ENCODE data around the gene ATG7.
"Not testable (repeated sequence)": the region's sequence is repeated elsewhere in the genome, so short reads cannot be mapped to it uniquely, and the experiment has no call there.

Gene ATG7

DNA sequence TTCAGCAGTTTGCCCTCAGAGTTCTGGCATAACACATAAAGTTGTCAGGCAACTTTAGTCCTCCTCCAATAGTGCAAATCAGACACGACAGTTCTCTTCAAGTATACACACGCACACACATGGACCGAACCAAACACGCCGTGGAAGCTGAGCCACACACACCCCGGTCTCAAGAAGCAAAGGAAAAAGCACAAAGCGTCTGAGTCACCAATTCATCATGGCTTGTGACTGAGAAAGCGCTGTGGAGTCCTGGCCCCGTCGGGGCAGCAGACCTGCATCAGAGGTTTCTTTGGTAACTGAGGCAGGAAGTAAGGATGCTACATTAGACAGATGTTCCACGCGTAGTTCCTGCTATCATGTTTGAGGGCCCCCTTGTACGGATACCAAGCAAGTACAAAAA lies 285.8 kb downstream of the ATG7 start:
- no peak for DNase-seq

DNA sequence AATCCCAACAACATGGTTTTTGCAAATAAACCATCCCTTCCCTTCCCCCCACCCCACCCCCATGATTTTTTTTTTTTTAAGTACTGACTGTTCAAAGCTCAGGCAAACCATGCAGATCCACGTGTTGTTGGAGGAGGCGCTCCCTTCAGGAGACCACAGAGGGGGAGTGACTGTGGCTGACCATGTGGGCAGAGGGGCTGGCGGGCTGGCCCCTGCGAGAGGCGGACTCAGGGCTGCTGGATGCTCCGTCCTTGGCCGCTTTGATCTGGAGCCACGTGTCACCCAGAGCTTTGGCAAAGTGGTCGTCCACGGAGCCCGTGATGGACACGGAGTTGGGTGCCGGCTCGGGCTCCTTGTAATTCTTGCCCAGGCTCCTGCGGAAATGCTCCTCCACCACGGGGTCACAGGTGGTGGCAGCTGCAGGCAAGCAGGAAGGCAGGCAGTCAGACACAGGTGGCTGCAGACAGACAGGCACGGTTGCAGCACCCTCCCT lies 286.3 kb downstream of the ATG7 start:
- DNase-seq = no peak

DNA sequence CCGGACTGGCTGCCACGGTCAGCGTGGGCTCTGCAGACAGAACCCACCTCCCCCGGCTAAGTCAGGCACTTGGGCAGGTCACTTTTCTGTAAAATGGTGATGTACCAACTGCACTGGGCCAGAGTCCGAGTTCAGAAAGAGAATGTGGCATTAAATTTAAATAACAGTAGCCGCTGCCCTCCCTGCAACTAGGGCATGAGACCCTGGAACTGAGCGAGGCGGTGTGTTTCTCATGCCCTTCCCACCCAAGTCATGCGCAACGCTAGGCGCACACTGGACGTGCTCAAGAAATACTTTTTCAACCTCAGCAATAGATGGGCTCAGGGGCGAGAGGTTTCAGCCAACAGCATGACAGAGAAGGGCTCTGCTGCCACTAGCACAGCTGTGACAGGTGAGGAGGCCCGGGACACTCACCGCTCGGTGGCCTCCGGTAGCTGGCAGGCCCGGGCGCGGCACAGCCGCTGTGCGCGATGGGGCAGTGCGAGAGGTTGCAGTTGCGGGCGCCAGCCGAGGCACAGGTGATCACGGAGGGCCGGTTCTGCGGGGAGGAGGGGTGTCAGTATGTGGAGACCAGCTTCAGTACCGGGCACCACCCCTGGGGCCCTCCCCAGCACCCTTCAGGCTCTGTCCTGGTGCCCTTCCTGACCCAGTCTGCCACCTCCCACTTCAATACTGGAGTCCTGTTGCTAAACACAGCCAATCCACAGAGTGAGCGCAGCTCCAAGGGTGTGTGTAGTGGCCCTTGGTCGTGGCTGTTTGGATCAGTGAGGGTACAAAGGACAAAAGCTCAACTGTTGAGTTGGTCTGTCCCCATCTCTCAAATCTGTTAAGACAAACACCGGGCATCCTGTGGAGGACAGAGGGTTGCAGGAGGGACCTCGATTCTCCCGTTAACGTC lies 287.0 kb downstream of the ATG7 start:
- DNase-seq = no peak

DNA sequence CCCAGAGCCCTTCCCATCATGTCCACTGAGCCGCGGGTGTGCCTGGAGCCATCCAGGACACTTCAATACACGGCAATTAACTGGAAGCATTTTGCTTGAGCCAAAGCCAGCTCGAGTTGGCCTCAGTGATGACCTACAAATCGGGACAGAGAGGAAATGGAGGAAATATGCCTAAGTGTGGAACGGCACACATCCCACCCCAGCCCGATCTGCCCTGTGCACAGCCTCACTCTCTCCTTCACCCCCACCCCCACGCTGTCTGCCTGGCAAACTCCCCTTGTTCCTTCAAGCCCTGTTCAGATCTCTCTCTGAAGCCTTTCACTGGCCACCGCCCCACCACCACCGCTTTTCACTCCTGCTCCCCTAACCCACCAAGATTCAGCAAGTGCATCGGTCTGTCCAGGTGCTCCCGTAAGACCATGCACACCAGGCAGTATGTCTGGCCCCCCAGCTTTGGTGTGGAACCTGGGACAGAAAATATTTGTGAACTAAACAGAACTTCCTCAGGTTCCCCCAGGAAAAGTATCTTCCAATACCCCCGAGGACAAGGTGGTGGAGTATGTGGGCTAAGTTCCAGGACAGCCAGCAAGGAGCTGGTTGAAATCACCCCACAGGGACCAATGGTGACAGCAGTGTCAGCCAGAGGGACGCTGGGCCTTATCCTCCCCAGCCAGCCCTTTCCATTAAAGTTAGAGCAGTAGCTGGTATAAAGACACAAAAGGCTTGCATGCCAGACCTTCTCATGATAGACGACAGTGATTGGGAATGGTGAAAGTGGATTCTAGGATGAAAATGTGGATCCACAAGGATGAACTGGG lies 287.8 kb downstream of the ATG7 start:
- DNase-seq = no peak

DNA sequence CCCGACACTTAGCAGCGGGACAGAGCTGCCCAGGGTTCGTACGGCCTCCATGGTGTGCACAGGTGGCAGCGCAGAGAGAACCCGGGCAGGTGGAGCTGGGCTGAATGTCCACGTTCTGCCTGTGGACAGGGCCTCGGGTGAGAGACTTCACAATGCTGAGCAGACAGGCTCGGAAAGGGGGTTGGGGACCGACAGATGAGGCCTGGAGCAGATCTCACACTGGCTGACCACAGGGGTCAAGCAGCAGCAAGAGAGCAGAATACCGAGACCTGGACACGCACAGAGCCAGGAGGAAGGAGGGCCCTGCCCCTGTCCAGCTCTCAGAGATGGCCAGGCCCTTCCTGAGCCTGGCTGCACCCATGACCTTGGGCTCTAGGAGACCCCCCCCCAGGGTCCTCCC lies 288.5 kb downstream of the ATG7 start:
- DNase-seq = no peak

DNA sequence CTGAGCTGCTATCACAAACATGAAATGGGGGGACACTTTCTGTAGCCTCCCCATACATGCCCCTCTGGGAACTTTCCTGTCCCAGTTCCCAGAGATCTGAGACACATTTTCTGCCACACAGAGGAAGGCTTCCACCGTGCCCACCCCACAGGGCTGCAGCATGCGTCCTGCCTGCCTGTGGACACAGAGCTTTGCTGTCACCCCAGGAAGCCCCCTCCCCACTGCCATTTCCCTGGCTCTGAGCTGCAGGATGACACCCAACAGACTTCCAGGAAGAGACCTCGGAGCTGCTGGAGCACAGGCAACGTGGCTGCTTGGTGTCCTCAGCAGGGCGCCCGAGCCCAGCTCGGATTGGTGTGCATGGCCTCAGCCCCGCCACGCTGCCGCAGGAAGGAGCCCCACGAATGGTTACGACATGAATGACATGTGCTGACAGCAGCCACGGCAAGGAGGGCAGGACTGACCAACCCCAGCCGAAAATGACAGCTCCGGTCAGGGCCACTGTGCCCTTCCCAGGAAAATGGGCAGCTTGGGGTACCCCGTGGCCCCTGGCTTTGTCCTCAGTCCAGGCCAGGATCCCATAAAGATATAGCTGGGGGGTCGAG lies 290.2 kb downstream of the ATG7 start:
- no peak for DNase-seq

DNA sequence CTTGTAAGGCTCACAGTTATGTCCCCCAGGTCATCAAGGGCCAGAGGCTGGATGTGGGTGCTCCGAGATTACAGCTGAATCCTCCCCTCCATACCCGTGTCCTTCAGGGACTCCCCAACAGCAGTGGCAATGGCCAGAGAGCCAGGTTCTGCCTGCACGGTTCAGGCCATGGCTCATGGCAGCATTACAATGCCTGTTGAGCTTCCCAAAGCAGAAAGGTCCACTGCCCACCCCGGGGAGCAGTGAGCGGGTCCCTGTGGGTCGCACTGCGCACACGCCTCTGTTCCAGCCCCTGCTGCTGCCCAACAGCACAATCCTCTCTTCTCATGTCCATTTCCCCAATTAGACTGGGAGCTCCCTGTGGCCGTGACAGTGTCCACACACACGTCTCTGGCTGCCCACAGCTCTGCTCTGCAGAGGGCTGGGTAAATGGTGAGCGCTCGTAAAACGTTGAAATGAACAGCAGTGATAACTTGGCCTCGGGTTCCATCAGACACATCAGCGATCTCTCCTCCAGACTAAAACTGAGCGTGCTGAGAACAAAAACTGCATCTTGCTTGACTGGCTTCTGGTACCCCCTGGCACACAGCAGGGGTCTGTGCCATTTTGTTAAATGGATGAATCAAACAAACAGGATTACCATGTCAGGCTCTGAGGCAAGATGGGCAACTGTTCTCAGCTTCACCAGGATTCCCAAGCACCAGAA lies 291.1 kb downstream of the ATG7 start:
- DNase-seq = no peak

DNA sequence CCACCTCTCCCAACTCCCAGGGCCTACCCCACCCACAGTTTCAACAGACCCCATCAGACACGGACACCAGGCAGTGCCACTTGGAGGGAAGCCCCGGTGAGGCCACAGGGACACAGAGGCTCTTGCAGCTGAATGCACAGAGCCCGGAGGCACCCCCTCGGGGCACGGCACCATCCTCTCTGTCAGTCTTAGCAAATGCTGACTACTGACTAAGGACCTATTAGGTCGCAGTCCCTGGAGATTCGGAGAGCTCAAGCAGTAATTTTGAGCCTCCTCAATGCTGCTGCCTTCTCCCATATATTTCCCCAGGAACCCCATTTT lies 291.6 kb downstream of the ATG7 start:
- no peak for DNase-seq

DNA sequence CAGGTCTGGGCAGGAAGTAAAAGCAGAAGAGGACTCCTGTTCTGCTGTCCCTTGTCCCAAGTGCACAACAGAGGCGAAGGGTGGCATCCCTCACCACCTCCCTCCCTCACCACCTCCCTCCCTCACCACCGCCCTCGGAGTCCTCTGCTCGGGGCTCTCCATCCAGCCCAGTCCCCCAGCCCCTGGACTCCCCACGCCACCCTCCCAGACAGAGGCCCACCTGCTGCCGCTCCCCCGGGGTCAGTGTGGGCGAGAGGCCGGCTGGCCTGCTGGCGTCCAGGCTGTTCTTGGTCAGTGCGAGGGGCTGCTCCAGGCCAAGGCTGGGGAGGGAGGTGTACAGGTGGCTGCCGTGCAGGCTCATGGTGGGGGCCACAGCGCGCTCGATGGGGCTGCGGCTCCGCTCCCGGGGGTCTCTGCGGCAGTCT lies 292.4 kb downstream of the ATG7 start:
- DNase-seq = no peak

DNA sequence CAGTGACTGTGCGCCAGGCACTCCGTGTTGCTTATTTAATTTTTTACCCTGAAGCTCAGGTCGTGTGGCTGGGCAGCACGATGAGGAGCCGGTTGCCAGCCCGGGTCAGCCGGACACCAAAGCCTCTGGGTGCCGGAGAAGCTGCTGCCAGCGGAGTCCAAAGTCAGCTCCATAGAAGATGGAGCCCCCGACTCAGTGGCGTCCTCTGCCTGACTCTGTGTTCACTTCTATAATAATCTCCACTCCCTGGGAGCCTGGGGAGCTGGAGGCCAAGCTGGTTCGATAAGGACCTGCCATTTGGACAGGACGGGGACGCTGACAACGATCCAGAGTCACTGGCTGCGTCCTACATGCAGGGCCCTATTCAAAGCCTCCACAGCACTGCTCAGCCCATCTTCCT lies 292.9 kb downstream of the ATG7 start:
- DNase-seq = no peak

DNA sequence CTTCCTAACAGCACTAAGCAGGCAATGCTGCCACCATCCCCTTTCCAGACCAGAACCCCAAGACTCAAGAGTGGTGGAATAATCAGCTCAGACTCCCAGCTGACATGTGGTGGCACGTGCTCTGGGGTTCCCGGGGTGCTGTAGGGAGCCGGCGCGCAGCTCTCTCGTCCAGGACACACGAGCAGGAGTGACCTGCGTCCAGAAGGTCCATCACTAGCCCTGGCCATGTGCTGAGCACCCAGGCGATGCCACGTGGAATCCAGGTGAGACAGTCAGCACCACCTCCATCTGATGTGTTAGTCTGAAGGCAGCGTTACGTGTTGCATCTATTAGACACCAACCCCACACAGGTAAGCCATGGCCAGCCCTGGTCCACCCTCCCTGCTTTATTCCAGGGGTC lies 293.3 kb downstream of the ATG7 start:
- no peak for DNase-seq

DNA sequence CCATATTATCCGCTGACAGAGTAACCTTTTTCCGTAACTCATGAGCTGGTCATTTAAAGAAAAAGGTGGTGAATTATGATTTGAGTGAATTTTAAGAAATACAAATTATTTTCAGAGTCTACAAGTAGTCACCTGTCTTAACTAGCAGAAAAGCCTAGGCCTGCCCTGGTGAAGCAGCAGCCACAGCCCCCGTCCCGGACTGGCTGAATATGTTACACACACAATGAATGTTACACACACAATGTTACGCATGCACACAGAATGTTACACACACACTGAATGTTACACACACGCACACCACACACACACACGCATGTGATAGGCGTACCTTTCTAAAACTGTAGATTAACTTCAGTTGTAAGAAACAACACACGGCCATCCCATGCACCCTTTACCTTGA lies 293.7 kb downstream of the ATG7 start:
- DNase-seq = no peak

DNA sequence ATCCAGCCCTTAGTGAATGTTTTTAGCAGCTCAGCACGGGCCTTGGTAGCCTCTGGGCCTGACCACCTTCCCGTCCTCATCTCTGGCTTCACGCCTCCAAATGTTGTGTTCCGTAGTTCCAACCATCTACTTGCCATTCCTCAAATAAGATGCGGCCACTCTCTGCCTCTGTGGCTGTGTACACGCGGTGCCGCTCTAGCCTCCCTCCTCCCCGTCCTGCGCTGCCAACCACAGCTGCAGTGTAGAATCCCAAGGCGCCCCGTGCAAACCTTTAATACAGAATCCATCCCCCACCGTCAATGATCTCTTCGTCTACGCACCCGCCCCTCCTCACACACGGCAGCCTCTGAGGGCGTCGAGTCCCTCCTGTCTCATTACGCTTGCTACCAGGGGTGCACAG lies 294.3 kb downstream of the ATG7 start:
- no peak for DNase-seq

DNA sequence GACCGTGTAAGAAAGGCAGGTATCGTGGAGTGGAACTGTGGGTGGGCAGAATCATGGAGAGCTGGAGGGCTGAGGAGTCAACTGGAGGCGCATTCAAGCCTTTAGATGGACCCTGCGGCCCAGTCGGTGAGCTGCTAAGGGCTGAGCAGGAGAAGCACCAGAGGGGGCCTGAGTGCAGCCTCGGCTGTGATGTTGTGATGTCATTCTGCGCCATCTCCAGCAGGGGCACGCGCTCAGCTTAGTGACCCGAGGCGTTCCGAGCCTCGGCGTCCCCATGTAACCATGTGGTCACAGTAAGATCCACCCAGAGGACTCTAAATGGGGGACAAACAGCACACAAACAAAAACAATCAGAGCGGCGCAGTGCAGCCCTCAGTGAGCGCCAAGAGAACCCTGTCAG lies 294.7 kb downstream of the ATG7 start:
- DNase-seq = no peak

DNA sequence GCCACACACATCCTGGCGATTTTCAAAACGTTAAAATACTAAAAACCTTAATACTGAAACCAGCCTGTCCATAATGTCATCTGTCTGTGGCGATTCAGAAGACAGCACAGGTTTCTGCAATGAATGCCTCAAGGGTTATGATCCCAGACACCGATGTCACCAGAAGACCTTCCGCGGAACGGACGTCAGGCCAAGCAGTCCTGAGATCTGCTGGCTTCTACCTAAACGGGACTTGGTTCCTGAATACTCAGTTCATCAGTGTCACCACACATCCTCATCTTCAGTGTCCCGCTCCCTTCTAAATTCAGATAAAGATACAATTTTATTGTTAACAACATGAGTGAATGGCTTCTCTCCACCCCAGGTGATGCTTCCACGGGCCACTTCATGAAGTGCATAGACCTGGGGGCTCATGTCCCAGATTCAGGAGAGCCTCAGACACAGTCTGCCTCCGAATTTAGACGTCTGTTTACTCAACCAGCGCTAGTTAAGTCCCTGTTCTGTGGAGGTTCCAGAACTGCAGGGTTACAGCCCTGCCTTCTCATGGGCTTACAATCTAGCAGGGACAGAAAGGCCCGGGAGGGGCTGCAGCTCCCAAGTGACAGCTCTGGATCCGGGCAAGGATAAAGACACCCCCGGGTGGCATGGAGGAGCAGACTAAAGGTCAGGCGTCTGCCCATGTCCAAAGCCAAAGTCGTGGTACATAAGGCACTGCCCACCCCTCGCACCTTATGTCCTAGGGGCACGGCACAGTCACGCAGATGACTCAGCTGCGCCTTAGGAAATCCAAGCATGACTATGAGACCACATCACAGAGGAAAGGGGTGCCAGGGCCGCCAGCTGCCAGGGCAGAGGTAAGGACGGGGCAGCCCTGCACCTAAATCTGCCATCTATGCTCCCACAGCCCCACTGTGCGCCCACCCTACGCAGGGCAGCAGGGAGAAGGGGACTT lies 295.6 kb downstream of the ATG7 start:
- no peak for DNase-seq

DNA sequence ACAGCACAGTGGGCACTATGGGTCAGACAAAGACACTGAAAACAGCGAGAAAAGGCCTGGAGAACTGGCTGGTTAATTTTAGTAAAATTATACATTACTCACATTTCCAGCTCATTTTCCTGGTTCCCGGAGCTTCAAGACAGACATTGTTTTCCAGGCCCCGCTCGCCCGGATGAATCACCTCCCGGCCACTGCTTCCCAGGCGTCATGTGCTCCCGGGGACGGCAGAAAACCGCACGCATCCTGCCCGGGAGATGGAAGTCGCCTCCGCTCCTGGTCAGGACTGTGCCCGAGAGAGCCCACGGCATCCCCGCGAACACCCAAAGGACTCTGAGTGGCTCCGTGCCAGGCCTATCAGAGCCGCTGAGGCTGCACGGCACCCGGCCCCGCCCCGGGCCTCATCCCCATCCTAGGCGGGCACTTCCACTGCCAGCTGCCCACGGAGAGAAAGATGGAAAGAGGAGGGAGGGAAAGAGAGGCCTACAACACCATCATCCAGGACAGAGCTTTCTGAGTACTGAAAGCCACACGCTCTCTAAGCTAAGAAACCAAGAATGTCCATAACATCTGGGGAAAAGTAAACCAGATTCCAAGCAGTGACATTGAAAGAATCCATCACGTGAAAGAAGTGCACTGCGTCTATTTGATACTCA lies 296.4 kb downstream of the ATG7 start:
- DNase-seq = no peak

DNA sequence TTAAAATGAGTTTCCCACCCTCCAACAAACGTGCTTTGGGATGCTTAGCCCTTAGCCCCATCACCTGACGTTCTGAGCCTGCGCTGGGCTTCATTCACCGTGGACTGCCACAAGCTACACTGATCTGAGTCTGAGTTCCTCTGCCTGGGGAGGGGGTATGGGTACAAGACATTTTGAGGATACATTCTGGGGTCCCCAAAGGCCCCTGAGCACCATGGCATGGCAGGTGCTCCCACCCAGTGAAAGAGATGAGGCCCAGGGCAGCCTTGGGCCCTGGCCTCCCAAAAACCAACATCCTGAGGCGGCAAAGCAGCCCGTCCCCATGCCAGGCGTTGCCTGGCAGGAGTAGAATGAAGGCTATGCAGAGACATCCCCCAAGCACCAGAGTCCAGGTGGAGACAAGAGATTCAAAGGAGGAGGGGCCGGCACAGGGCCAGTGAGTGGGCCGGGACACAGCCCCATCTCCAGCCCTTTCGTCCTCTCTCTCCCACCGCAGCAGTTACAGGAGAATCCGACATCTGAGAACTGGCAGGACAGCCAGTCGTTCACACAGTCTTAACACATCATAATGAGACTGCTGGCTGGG lies 297.1 kb downstream of the ATG7 start:
- DNase-seq = no peak

DNA sequence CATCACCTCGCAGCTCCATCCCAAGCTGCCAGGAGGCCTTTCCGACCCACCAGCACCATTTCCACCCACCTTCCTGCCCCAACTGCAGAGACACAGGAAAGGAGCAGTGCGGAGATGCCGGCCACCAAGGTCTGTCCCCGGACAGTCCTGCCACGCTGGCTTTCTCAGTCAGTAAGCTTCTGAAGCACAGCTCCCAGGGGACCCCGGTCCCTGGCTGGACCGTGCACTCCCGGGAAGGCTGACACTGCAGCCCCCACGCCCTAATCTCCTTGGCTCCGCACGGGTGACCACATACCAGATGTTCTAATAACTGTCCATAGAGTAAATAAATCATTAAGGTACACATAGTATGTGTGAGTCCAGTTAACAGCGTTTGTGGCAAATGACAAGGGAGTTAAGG lies 298.1 kb downstream of the ATG7 start:
- DNase-seq = no peak

DNA sequence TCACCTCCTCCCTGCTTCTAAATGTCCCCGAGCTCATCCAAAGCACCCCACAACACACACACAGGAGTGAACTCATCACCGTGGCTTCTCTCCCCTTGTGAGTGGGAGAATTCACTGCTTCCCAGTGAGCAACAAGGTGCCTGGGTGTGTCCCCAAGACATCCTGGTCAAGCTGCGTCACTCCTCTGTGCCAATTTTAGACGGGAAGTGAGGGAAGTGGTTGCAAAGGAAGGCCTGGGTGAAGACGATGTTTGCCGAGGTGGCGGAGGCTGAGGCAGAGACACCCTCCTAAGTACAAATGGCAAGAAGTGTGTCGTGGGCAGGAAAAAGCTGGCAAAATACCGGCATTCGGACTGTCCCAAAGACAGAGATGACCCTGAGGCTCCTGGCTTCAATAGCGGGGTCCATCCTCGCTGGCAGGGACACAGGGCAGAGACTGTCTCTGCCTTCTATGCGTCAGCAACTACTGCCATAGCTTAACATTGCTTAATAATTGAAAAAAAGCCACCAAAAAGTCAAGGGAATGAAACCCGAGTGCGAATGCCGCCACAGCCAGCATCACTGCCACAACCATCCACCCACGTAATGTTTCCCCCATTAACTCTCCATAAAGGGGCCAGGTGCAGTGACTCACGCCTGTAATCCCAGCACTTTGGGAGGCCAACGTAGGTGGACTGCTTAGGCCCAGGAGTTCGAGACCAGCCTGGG lies 298.7 kb downstream of the ATG7 start:
- no peak for DNase-seq

DNA sequence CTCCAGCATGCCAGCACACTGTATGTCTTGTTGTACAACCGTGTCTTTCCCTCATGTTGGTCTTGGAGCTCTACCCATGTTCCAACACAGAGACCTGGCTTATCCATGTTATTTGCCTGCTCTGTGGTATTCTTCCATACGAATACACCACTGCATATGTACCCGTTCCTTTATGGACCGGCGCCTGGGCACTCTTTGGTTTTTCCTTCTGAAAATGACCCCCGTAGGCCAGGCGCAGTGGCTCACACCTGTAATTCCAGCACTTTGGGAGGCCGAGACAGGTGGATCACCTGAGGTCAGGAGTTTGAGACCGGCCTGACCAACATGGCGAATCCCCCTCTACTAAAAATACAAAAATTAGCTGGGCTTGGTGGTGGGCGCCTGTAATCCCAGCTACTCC lies 300.5 kb downstream of the ATG7 start:
- DNase-seq = not testable (repeated sequence)
